Prostate gland (tissue), 2 donors: ENCODE results near the gene CLN6. TPM values are rescaled to one million over a fixed set of nuclear protein-coding genes. Genes with fewer than 3 reads are reported as not detected.

Experiments used
- DNase-seq: peaks from one replicate; pipeline ENCODE4 v3.0.0-alpha.2; 2019; ENCODE audit warnings: low spot score
- H3K27ac ChIP-seq, 2 donors: fragments of 200-600 bp; sonication (generic); 2 replicates each; pipeline ENCODE4 v1.5.1; 2017 to 2019
- H3K27me3 ChIP-seq: fragments of 200-600 bp; sonication (generic); replicated peaks from 2 replicates; pipeline ENCODE4 v1.5.1; 2019; ENCODE audit not compliant: insufficient read depth
- H3K36me3 ChIP-seq, 2 donors: fragments of 200-600 bp; sonication (generic); 1 replicate in 1 of 2; 2 replicates in 1 of 2; pipeline versions ENCODE4 v1.5.1 to v1.8.1; 2017 to 2019
- H3K4me1 ChIP-seq: fragments of 200-600 bp; sonication (generic); replicated peaks from 2 replicates; pipeline ENCODE4 v1.5.1; 2019
- H3K4me3 ChIP-seq, 2 donors: fragments of 200-600 bp; sonication (generic); 2 replicates each; pipeline ENCODE4 v1.5.1; 2017 to 2019
- H3K9me3 ChIP-seq: fragments of 200-600 bp; sonication (generic); 2 replicates; pipeline ENCODE4 v1.5.1; 2017
- POLR2A ChIP-seq: fragments of 450-650 bp; IDR thresholded peaks from one replicate; pipeline ENCODE4 v1.6.1; 2016; ENCODE audit warnings: antibody characterized with exemption, mild to moderate bottlenecking
- POLR2AphosphoS5 ChIP-seq: sonication (generic); formaldehyde crosslinking; IDR thresholded peaks from one replicate; pipeline ENCODE4 v1.6.1; 2017; ENCODE audit warnings: antibody characterized with exemption
- WGBS: methylation state at CpG from one replicate; pipeline ENCODE4 v1.1.5; 2018; 5-methylcytosine and 5-hydroxymethylcytosine counted together
- intact Hi-C: fragments of 100-400 bp; cut with DNase I; formaldehyde crosslinking; loops from one replicate; pipeline ENCODE4 v1.14.2; 2022
- total RNA-seq, 2 donors: library from RNA; depleted of rRNA; stranded (reverse); fragments of >200 nt; gene quantifications; one replicate each; pipeline ENCODE4 v1.1.0, GENCODE V29; 2016
- TF ChIP-seq, protein P1 (sequence below), 4 experiments: fragments of 200-600 bp in 2 of 4; fragments of 450-650 bp in 2 of 4; sonication (generic) in 2 of 4; IDR thresholded peaks; 1 replicate in 3 of 4; 2 replicates in 1 of 4; pipeline ENCODE4 v1.5.1; 2016 to 2019; ENCODE audit warnings: antibody characterized with exemption in 4 of 4, mild to moderate bottlenecking in 2 of 4, moderate library complexity in 2 of 4

The CLN6 gene
- total RNA-seq: 10 to 100 TPM; 22.7 to 41.8 TPM

DNA sequence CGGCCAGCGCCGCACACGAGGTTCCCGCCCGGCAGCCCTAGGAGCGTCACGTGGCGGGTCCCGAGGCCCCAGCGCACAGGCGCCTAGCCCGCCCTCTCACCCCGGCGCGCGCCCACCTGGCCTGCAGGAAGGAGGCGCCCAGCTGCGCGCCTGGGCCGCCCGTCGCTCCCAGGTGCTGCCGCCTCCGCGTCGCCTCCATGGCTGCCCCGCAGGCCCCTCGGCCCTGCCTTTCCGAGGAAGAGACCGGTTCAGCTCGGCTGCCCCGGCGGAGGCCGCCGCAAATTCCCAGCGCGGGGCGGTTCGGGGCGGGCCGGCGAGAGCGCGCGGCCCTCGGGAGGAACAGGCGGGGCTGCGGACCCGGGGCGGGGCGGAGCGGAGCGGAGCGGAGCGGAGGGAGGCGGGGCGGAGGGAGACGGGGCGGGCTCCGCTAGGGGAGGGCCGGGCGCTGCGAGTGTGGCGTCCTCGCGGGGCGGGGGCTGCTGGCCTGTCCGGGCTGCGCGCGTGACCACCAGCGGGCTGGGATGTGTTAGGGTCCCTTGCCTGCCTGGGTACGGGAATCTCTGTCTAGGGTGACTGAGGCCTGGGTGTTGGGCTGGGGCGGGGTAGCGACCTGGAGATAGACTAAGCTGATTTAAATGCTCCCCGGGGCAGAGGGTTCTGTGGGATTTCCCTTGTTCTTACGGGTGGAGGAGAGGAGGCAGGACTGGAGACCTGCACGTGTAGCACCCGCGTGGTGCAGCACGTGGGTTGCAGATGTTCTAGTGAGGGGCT lies at the start of gene CLN6:
Gene CLN6 (minus strand): TSS at position 343 of the 771 bp plus-strand sequence. CDS start 144 bp downstream, at position 199.
- peak within 1 kb of the TSS; percentile 88 to 94 for H3K4me3 ChIP-seq
- peak within 1 kb of the TSS; percentile 81 to 83 for H3K27ac ChIP-seq
- H3K4me1 ChIP-seq: no peaks in the 10 kb centered on the region
- DNase-seq: peak; percentile 72
- under 1% methylated on average over 55 of the region's 82 CpGs for WGBS
- H3K27me3 ChIP-seq: no peaks in the 10 kb centered on the region
- peak; percentile 19 for TF ChIP-seq POLR2AphosphoS5
- peak; percentile 36 for TF ChIP-seq POLR2A
- TF ChIP-seq, protein P1, sequence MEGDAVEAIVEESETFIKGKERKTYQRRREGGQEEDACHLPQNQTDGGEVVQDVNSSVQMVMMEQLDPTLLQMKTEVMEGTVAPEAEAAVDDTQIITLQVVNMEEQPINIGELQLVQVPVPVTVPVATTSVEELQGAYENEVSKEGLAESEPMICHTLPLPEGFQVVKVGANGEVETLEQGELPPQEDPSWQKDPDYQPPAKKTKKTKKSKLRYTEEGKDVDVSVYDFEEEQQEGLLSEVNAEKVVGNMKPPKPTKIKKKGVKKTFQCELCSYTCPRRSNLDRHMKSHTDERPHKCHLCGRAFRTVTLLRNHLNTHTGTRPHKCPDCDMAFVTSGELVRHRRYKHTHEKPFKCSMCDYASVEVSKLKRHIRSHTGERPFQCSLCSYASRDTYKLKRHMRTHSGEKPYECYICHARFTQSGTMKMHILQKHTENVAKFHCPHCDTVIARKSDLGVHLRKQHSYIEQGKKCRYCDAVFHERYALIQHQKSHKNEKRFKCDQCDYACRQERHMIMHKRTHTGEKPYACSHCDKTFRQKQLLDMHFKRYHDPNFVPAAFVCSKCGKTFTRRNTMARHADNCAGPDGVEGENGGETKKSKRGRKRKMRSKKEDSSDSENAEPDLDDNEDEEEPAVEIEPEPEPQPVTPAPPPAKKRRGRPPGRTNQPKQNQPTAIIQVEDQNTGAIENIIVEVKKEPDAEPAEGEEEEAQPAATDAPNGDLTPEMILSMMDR (IDR thresholded peaks at IDR 0.05): peak in 2 of 4 experiments; percentile 6 to 16
- intact Hi-C loops: no loop called here
- no peaks in the 10 kb centered on the region for H3K36me3 ChIP-seq
- no peaks in the 10 kb centered on the region for H3K9me3 ChIP-seq

GRCh38 chr15:68278595-68279405 lies 49.3 kb upstream of the CLN6 start:
- peak overlapping the region; percentile 85 to 95 for H3K4me3 ChIP-seq
- H3K9me3 ChIP-seq: no peaks in the 10 kb centered on the region
- 1% methylated on average over 22 of the region's 23 CpGs for WGBS
- no peaks in the 10 kb centered on the region for H3K36me3 ChIP-seq
- TF ChIP-seq, protein P1 (IDR thresholded peaks at IDR 0.05): no peak
- TF ChIP-seq POLR2A (no peak), POLR2AphosphoS5 (peak; percentile 11)
- intact Hi-C loops: loop anchor here (5.0 kb wide), 1 partner anchor 539 kb away; no protein-coding TSS in a partner anchor
- peak; percentile 30 for DNase-seq
- peak overlapping the region; percentile 97 to 98 for H3K27ac ChIP-seq
- H3K27me3 ChIP-seq: no peaks in the 10 kb centered on the region
- H3K4me1 ChIP-seq: peaks cover 3% of the 10 kb centered on the region

GRCh38 chr15:68278345-68278594 lies 48.7 kb upstream of the CLN6 start:
- Histone ChIP-seq H3K4me1 (peaks cover 3% of the 10 kb centered on the region), H3K27me3 (no peaks in the 10 kb centered on the region), H3K36me3 (no peaks in the 10 kb centered on the region), H3K4me3 (peak overlapping the region; percentile 85 to 95), H3K27ac (peak overlapping the region; percentile 97 to 98), H3K9me3 (no peaks in the 10 kb centered on the region)
- TF ChIP-seq POLR2AphosphoS5: no peak
- TF ChIP-seq, protein P1 (IDR thresholded peaks at IDR 0.05): peak in 1 of 4 experiments; percentile 40
- no peak for DNase-seq
- 0% methylated on average over 12 of the region's 22 CpGs for WGBS
- intact Hi-C loops: loop anchor here (5.0 kb wide), 1 partner anchor 539 kb away; no protein-coding TSS in a partner anchor

GRCh38 chr15:68277603-68278344 lies 48.2 kb upstream of the CLN6 start, which contains the start of gene FEM1B:
FEM1B (plus strand) TSS chr15:68277745; CDS start chr15:68278418, 673 bp downstream.
- Histone ChIP-seq H3K27me3 (no peaks in the 10 kb centered on the region), H3K4me3 (peak within 1 kb of the TSS; percentile 85 to 95), H3K36me3 (no peaks in the 10 kb centered on the region), H3K9me3 (no peaks in the 10 kb centered on the region), H3K4me1 (peaks cover 3% of the 10 kb centered on the region), H3K27ac (peak within 1 kb of the TSS; percentile 97 to 98)
- under 1% methylated on average over 57 of the region's 85 CpGs for WGBS
- DNase-seq: peak; percentile 88
- peak; percentile 87 for TF ChIP-seq POLR2AphosphoS5
- TF ChIP-seq, protein P1 (IDR thresholded peaks at IDR 0.05): peak in 1 of 4 experiments; percentile 19
- TF ChIP-seq POLR2A: peak; percentile 47
- intact Hi-C loops: loop anchor here (5.0 kb wide), 1 partner anchor 540 kb away; no protein-coding TSS in a partner anchor
